ENCODE results near the gene MARCHF11. TPM values are rescaled to one million over a fixed set of nuclear protein-coding genes. Genes with fewer than 3 reads are reported as not detected.
A peak's percentile ranks its signal among the peaks of the same experiment; 100 is the strongest.

MARCHF11 gene
- total RNA-seq, 1 donor from 2014 or later: not detected

DNA sequence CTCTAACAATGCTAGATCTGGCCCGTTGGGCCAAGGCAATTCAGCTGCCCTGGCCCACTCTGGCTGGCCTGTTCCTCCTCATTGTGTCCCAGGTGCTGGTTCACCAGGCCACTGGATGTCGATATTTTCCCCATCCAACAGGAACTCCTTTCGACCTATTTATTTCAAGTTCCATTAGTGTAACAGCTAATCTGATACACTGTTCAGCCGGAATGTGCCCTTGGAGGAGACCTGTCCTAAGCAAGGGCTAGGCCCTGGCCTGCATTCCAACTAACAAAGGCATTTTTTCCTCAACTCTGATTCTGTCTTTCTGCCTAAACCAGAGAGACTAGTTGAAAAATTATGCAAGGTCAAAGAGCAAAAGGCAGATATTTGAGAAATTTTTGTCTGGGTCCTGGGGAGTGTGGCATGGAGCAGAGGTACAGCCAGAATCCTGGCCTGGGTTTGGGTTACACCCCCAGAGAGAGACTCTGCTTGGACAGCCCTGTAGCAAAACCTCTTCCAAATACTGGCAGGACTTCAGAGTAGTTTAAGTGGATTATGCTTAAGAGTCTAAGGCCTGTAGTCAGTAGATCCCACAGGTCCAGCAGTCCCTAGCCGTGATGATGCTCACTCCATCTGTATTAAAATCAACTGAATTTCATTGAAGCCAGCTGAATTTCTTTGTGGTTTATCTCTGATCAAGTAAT lies 36.1 kb downstream of the MARCHF11 start:
- DNase-seq (ENCODE audit: low read depth) (no peak), FAIRE-seq (no peak)
- no peak overlapping the region for H3K27ac Mint-ChIP-seq (ENCODE audit: unreplicated experiment)
- peaks cover under 1% of the 10 kb centered on the region for H3K9me3 Mint-ChIP-seq (ENCODE audit: unreplicated experiment)
- H4K20me1 ChIP-seq (ENCODE audit: insufficient read depth, low read length): no peaks in the 10 kb centered on the region
- H3K4me1 Mint-ChIP-seq (ENCODE audit: low read depth, unreplicated experiment): peaks cover 16% of the 10 kb centered on the region
- no peak overlapping the region for H3K27ac ChIP-seq (ENCODE audit: low read depth, low read length)
- no peak for TF ChIP-seq EZH2 (IDR thresholded peaks at IDR 0.05; ENCODE audit: insufficient read depth, low read length)
- TF ChIP-seq, protein P1, sequence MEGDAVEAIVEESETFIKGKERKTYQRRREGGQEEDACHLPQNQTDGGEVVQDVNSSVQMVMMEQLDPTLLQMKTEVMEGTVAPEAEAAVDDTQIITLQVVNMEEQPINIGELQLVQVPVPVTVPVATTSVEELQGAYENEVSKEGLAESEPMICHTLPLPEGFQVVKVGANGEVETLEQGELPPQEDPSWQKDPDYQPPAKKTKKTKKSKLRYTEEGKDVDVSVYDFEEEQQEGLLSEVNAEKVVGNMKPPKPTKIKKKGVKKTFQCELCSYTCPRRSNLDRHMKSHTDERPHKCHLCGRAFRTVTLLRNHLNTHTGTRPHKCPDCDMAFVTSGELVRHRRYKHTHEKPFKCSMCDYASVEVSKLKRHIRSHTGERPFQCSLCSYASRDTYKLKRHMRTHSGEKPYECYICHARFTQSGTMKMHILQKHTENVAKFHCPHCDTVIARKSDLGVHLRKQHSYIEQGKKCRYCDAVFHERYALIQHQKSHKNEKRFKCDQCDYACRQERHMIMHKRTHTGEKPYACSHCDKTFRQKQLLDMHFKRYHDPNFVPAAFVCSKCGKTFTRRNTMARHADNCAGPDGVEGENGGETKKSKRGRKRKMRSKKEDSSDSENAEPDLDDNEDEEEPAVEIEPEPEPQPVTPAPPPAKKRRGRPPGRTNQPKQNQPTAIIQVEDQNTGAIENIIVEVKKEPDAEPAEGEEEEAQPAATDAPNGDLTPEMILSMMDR (IDR thresholded peaks at IDR 0.05; ENCODE audit: insufficient read depth, low read depth, low read length): no peak
- H3K79me2 ChIP-seq (ENCODE audit: insufficient read depth, low read length): no peaks in the 10 kb centered on the region
- H3K36me3 Mint-ChIP-seq (ENCODE audit: low read depth, unreplicated experiment): peaks cover 3% of the 10 kb centered on the region
- no peaks in the 10 kb centered on the region for H3K36me3 ChIP-seq (ENCODE audit: insufficient read depth, low read length)
- peaks cover 6% of the 10 kb centered on the region for H3K27me3 Mint-ChIP-seq (ENCODE audit: low read depth, unreplicated experiment)
- H3K27me3 ChIP-seq (ENCODE audit: insufficient read depth, low read length): no peaks in the 10 kb centered on the region
- H3K4me2 ChIP-seq (ENCODE audit: low read length): no peak overlapping the region
- H3K4me1 ChIP-seq (ENCODE audit: insufficient read depth, low read length): no peaks in the 10 kb centered on the region
- no peak overlapping the region for H3K4me3 ChIP-seq (ENCODE audit: insufficient read depth, low read depth, low read length)
- H3K4me3 Mint-ChIP-seq (ENCODE audit: unreplicated experiment): no peak overlapping the region
- no peak overlapping the region for H2AFZ ChIP-seq (ENCODE audit: low read depth, low read length)
- no peak overlapping the region for H3K9ac ChIP-seq (ENCODE audit: low read length)
- H3K9me3 ChIP-seq (ENCODE audit: insufficient read depth, low read depth, low read length): no peaks in the 10 kb centered on the region

DNA sequence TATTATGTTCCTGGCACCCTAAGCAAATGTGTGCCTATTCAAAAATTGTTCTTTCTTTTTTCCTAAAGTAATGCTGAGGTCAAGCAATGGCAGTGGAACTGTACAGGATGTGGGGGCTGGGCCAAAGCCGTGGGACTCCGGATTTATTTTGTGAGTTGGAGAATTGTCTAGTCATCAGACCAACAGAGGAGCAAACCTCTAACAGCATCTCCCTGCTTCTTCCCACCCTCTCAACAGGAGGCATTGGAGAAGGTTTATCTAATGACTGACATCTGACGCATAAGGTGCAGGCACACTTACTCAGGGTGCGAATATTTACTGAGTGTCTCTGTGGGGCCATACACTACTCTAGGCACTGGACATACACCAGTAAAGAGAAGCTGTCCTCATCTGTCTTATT lies 38.6 kb downstream of the MARCHF11 start:
- H4K20me1 ChIP-seq (ENCODE audit: insufficient read depth, low read length): no peaks in the 10 kb centered on the region
- peak overlapping the region; percentile 72 for H3K27ac Mint-ChIP-seq (ENCODE audit: unreplicated experiment)
- H3K4me3 Mint-ChIP-seq (ENCODE audit: unreplicated experiment): no peak overlapping the region
- no peaks in the 10 kb centered on the region for H3K27me3 ChIP-seq (ENCODE audit: insufficient read depth, low read length)
- no peak overlapping the region for H2AFZ ChIP-seq (ENCODE audit: low read depth, low read length)
- H3K4me3 ChIP-seq (ENCODE audit: insufficient read depth, low read depth, low read length): no peak overlapping the region
- TF ChIP-seq, protein P1 (IDR thresholded peaks at IDR 0.05; ENCODE audit: insufficient read depth, low read depth, low read length): no peak
- TF ChIP-seq EZH2 (IDR thresholded peaks at IDR 0.05; ENCODE audit: insufficient read depth, low read length): no peak
- H3K4me2 ChIP-seq (ENCODE audit: low read length): no peak overlapping the region
- H3K4me1 Mint-ChIP-seq (ENCODE audit: low read depth, unreplicated experiment): peaks cover 16% of the 10 kb centered on the region
- H3K27ac ChIP-seq (ENCODE audit: low read depth, low read length): peak overlapping the region; percentile 31
- FAIRE-seq (no peak), DNase-seq (ENCODE audit: low read depth) (no peak)
- H3K79me2 ChIP-seq (ENCODE audit: insufficient read depth, low read length): no peaks in the 10 kb centered on the region
- no peaks in the 10 kb centered on the region for H3K27me3 Mint-ChIP-seq (ENCODE audit: low read depth, unreplicated experiment)
- peaks cover 5% of the 10 kb centered on the region for H3K9me3 Mint-ChIP-seq (ENCODE audit: unreplicated experiment)
- H3K36me3 ChIP-seq (ENCODE audit: insufficient read depth, low read length): no peaks in the 10 kb centered on the region
- no peaks in the 10 kb centered on the region for H3K9me3 ChIP-seq (ENCODE audit: insufficient read depth, low read depth, low read length)
- peaks cover 3% of the 10 kb centered on the region for H3K36me3 Mint-ChIP-seq (ENCODE audit: low read depth, unreplicated experiment)
- H3K4me1 ChIP-seq (ENCODE audit: insufficient read depth, low read length): no peaks in the 10 kb centered on the region
- H3K9ac ChIP-seq (ENCODE audit: low read length): no peak overlapping the region

DNA sequence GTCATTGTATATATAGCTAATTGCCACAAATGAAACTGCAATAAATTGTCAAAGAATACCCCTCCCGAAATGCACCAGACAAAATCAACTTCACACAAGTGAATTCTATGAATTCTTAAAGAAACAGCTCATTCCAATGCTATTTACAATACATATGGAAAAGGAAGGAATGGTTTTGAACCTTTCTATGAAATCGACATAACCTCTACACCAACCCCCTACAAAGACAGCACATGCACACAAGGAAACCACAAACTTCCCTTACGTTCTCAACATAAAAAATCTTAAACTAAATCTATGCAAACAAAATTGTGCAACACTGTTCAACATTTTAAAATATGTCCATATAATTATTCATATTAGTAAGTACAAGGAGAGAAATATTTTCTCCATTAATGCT lies 39.2 kb downstream of the MARCHF11 start:
- FAIRE-seq (no peak), DNase-seq (ENCODE audit: low read depth) (no peak)
- Mint-ChIP-seq H3K4me1 (ENCODE audit: low read depth, unreplicated experiment) (peaks cover 16% of the 10 kb centered on the region), H3K4me3 (ENCODE audit: unreplicated experiment) (no peak overlapping the region), H3K27ac (ENCODE audit: unreplicated experiment) (no peak overlapping the region), H3K27me3 (ENCODE audit: low read depth, unreplicated experiment) (no peaks in the 10 kb centered on the region), H3K9me3 (ENCODE audit: unreplicated experiment) (peaks cover 5% of the 10 kb centered on the region), H3K36me3 (ENCODE audit: low read depth, unreplicated experiment) (peaks cover 3% of the 10 kb centered on the region)
- Histone ChIP-seq H3K9me3 (ENCODE audit: insufficient read depth, low read depth, low read length) (no peaks in the 10 kb centered on the region), H3K9ac (ENCODE audit: low read length) (no peak overlapping the region), H3K36me3 (ENCODE audit: insufficient read depth, low read length) (no peaks in the 10 kb centered on the region), H4K20me1 (ENCODE audit: insufficient read depth, low read length) (no peaks in the 10 kb centered on the region), H3K79me2 (ENCODE audit: insufficient read depth, low read length) (no peaks in the 10 kb centered on the region), H3K4me1 (ENCODE audit: insufficient read depth, low read length) (no peaks in the 10 kb centered on the region), H3K4me2 (ENCODE audit: low read length) (no peak overlapping the region), H2AFZ (ENCODE audit: low read depth, low read length) (no peak overlapping the region), H3K4me3 (ENCODE audit: insufficient read depth, low read depth, low read length) (no peak overlapping the region), H3K27ac (ENCODE audit: low read depth, low read length) (no peak overlapping the region), H3K27me3 (ENCODE audit: insufficient read depth, low read length) (no peaks in the 10 kb centered on the region)
- TF ChIP-seq, protein P1 (IDR thresholded peaks at IDR 0.05; ENCODE audit: insufficient read depth, low read depth, low read length): no peak
- TF ChIP-seq EZH2 (IDR thresholded peaks at IDR 0.05; ENCODE audit: insufficient read depth, low read length): no peak

Measured in astrocyte (in vitro differentiated cells and primary cell).